Measurements from ENCODE around the gene POLR3K.
A peak's percentile ranks its signal among the peaks of the same experiment; 100 is the strongest.

Gene POLR3K

GRCh38 chr16:78444-79150 is 25.2 kb upstream of the POLR3K start:
- DNase-seq: no peak

GRCh38 chr16:77807-78443 is 24.5 kb upstream of the POLR3K start, which contains the start of gene MPG:
TSS of gene MPG (plus strand) at chr16:78225. CDS start at chr16:78310, 85 bp downstream.
- peak; percentile 43 for DNase-seq

GRCh38 chr16:77273-77806 is 23.9 kb upstream of the POLR3K start:
- no peak for DNase-seq

- no peak for DNase-seq
Measured at GRCh38 chr16:76535-77272, 23.3 kb upstream of the POLR3K start.

GRCh38 chr16:75580-76501 is 22.4 kb upstream of the POLR3K start:
- DNase-seq: no peak

GRCh38 chr16:74747-75334 is 21.4 kb upstream of the POLR3K start:
- DNase-seq: no peak

- no peak for DNase-seq
Measured at GRCh38 chr16:74051-74746, 20.8 kb upstream of the POLR3K start.

- DNase-seq: no peak
Measured at GRCh38 chr16:72561-73548, 19.4 kb upstream of the POLR3K start, which contains the start of gene RHBDF1. TSS of gene RHBDF1 (minus strand) at chr16:72631. CDS start at chr16:65015, 7,616 bp downstream.

- no peak for DNase-seq
Measured at GRCh38 chr16:71540-72401, 18.4 kb upstream of the POLR3K start.

- DNase-seq: no peak
Measured at GRCh38 chr16:71210-71539, 17.8 kb upstream of the POLR3K start.

GRCh38 chr16:69181-69580 is 15.8 kb upstream of the POLR3K start:
- no peak for DNase-seq

GRCh38 chr16:67884-68789 is 14.7 kb upstream of the POLR3K start:
- no peak for DNase-seq

- no peak for DNase-seq
Measured at GRCh38 chr16:67183-67791, 13.9 kb upstream of the POLR3K start.

GRCh38 chr16:66309-67182 is 13.1 kb upstream of the POLR3K start:
- DNase-seq: no peak

- peak; percentile 30 for DNase-seq
Measured at GRCh38 chr16:65745-66144, 12.3 kb upstream of the POLR3K start.

GRCh38 chr16:64914-65255 is 11.5 kb upstream of the POLR3K start:
- DNase-seq: no peak

All from NCI-H774 (cell line).